ENCODE results near the gene TESK2. TPM values are rescaled to one million over a fixed set of nuclear protein-coding genes. Genes with fewer than 3 reads are reported as not detected.

TESK2 gene
- total and polyA plus RNA-seq, 2 of the 13 experiments (the other 11 are each of a cell fraction or from before 2014, with no cell fraction given), result 5.5 to 9.6 TPM

DNA sequence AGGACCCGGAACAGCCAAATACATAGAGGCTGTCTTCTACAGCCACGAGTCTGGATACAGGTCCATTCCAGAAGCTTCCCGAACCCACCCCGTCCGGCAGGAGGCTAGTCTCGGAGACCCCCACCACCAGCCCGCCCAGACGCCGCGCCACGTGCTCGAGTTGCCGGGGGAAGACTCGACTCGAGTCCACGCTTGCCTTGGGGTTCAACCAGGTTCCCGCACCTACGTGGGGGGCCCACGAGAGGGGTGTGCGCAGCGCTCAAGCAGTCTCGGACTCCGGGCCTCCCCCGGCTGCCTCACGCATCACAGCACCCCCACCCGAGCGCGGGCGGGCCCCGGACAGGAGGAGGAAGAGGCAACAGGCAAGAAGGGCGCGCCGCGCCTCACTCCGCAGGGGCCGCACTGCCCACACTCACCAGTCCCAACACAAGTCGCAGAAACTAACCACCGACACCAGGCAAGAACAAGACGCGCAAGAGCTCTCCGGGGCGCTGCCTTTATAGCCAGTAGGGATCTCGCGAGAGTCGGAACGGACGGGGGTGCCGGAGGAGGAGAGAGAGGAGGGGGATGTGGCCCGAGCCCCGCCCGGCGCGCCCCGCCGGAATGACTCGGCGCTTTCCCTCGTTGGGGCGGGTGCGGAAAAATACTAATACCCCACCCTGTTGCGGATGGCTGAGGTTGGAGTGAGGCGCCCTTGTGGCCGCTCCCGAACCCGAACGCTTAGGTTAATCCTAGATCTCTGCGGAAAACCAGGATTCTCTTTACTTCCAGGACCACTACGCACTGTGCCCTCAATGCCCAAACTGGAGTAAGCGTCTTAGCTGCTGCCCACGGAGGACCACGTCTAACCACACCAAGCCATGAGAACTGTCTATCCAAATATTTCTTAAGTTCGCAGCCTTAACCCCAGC lies 30.7 kb upstream of the TESK2 start, which contains the start of gene PRDX1 (continued):
- TF ChIP-seq FOSL2 (CRISPR knock-in tag; IDR thresholded peaks at IDR 0.05), result peak; percentile 61
- TF ChIP-seq PAF1 (CRISPR knock-in tag; IDR thresholded peaks at IDR 0.05), result no peak
- 0 out of 2 replicates have a peak, but pooled peaks have one; percentile 33 for TF ChIP-seq MTA3 (CRISPR knock-in tag; IDR thresholded peaks at IDR 0.05)
- TF ChIP-seq ZNF605 (CRISPR knock-in tag; IDR thresholded peaks at IDR 0.05), result peak; percentile 86
- TF ChIP-seq ZNF124 (CRISPR knock-in tag; IDR thresholded peaks at IDR 0.05), result peak; percentile 88; the same call in 1 of the 2 replicates
- peak; percentile 49; the same call in 1 of the 2 replicates for TF ChIP-seq ARID2 (CRISPR knock-in tag; IDR thresholded peaks at IDR 0.05; ENCODE audit: borderline replicate concordance)
- peak; percentile 73; the same call in 1 of the 2 replicates for TF ChIP-seq ZNF546 (CRISPR knock-in tag; conservative IDR thresholded peaks at IDR 0.05)
- TF ChIP-seq ZNF350 (CRISPR knock-in tag; IDR thresholded peaks at IDR 0.05; ENCODE audit: borderline replicate concordance, low read depth), result peak; percentile 97
- TF ChIP-seq, protein P1, sequence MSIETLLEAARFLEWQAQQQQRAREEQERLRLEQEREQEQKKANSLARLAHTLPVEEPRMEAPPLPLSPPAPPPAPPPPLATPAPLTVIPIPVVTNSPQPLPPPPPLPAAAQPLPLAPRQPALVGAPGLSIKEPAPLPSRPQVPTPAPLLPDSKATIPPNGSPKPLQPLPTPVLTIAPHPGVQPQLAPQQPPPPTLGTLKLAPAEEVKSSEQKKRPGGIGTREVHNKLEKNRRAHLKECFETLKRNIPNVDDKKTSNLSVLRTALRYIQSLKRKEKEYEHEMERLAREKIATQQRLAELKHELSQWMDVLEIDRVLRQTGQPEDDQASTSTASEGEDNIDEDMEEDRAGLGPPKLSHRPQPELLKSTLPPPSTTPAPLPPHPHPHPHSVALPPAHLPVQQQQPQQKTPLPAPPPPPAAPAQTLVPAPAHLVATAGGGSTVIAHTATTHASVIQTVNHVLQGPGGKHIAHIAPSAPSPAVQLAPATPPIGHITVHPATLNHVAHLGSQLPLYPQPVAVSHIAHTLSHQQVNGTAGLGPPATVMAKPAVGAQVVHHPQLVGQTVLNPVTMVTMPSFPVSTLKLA (IDR thresholded peaks at IDR 0.05), result no peak; the same call in 1 of the 2 replicates
- no peak for TF ChIP-seq FOXA1 (IDR thresholded peaks at IDR 0.05)
- peak; percentile 41 for TF ChIP-seq FOXA1 (CRISPR knock-in tag; IDR thresholded peaks at IDR 0.05)
- TF ChIP-seq AKAP8 (CRISPR knock-in tag; IDR thresholded peaks at IDR 0.05), result no peak
- peak; percentile 98 for TF ChIP-seq ZNF235 (CRISPR knock-in tag; IDR thresholded peaks at IDR 0.05; ENCODE audit: borderline replicate concordance)
- TF ChIP-seq NFE2L1 (CRISPR knock-in tag; IDR thresholded peaks at IDR 0.05; ENCODE audit: borderline replicate concordance), result peak; percentile 99
- TF ChIP-seq CBX5 (CRISPR knock-in tag; IDR thresholded peaks at IDR 0.05; ENCODE audit: borderline replicate concordance), result peak; percentile 84
- TF ChIP-seq POLR2A (IDR thresholded peaks at IDR 0.05; ENCODE audit: insufficient read depth in 1 of 2, low read depth in 2 of 2, low read length in 2 of 2), result peak; percentile 99 to 100
- TF ChIP-seq, protein P2, sequence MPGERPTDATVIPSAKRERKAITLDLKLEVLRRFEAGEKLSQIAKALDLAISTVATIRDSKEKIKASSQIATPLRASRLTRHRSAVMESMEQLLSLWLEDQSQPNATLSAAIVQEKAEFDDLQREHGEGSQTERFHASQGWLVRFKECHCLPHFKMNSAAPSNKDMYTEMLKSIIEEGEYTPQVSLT (CRISPR knock-in tag; IDR thresholded peaks at IDR 0.05; ENCODE audit: borderline replicate concordance, low read depth), result peak; percentile 88; the same call in 1 of the 2 replicates
- peak; percentile 85; the same call in 1 of the 2 replicates for TF ChIP-seq ZNF572 (CRISPR knock-in tag; IDR thresholded peaks at IDR 0.05)
- TF ChIP-seq, protein P3, sequence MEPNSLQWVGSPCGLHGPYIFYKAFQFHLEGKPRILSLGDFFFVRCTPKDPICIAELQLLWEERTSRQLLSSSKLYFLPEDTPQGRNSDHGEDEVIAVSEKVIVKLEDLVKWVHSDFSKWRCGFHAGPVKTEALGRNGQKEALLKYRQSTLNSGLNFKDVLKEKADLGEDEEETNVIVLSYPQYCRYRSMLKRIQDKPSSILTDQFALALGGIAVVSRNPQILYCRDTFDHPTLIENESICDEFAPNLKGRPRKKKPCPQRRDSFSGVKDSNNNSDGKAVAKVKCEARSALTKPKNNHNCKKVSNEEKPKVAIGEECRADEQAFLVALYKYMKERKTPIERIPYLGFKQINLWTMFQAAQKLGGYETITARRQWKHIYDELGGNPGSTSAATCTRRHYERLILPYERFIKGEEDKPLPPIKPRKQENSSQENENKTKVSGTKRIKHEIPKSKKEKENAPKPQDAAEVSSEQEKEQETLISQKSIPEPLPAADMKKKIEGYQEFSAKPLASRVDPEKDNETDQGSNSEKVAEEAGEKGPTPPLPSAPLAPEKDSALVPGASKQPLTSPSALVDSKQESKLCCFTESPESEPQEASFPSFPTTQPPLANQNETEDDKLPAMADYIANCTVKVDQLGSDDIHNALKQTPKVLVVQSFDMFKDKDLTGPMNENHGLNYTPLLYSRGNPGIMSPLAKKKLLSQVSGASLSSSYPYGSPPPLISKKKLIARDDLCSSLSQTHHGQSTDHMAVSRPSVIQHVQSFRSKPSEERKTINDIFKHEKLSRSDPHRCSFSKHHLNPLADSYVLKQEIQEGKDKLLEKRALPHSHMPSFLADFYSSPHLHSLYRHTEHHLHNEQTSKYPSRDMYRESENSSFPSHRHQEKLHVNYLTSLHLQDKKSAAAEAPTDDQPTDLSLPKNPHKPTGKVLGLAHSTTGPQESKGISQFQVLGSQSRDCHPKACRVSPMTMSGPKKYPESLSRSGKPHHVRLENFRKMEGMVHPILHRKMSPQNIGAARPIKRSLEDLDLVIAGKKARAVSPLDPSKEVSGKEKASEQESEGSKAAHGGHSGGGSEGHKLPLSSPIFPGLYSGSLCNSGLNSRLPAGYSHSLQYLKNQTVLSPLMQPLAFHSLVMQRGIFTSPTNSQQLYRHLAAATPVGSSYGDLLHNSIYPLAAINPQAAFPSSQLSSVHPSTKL (CRISPR knock-in tag; IDR thresholded peaks at IDR 0.05), result peak; percentile 73
- TF ChIP-seq ZNF180 (CRISPR knock-in tag; IDR thresholded peaks at IDR 0.05; ENCODE audit: borderline replicate concordance, low read depth), result 0 out of 2 replicates have a peak, but pooled peaks have one; percentile 67
- no peak for TF ChIP-seq NBN (conservative IDR thresholded peaks at IDR 0.05)
- TF ChIP-seq, protein P4, sequence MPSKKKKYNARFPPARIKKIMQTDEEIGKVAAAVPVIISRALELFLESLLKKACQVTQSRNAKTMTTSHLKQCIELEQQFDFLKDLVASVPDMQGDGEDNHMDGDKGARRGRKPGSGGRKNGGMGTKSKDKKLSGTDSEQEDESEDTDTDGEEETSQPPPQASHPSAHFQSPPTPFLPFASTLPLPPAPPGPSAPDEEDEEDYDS (CRISPR knock-in tag; IDR thresholded peaks at IDR 0.05), result peak; percentile 98
- TF ChIP-seq, protein P5, sequence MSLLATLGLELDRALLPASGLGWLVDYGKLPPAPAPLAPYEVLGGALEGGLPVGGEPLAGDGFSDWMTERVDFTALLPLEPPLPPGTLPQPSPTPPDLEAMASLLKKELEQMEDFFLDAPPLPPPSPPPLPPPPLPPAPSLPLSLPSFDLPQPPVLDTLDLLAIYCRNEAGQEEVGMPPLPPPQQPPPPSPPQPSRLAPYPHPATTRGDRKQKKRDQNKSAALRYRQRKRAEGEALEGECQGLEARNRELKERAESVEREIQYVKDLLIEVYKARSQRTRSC (CRISPR knock-in tag; IDR thresholded peaks at IDR 0.05; ENCODE audit: low read depth), result peak; percentile 92; the same call in 1 of the 2 replicates
- TF ChIP-seq ZBTB42 (CRISPR knock-in tag; IDR thresholded peaks at IDR 0.05), result 0 out of 2 replicates have a peak, but pooled peaks have one; percentile 28
